ENCODE results near the gene LYRM2.
A peak's percentile ranks its signal among the peaks of the same experiment; 100 is the strongest.
"Not testable (repeated sequence)": the region's sequence is repeated elsewhere in the genome, so short reads cannot be mapped to it uniquely, and the experiment has no call there.

The LYRM2 gene

GRCh38 chr6:89644864-89645263 lies 6.3 kb upstream of the LYRM2 start:
- DNase-seq (ENCODE audit: low read depth) = no peak

DNA sequence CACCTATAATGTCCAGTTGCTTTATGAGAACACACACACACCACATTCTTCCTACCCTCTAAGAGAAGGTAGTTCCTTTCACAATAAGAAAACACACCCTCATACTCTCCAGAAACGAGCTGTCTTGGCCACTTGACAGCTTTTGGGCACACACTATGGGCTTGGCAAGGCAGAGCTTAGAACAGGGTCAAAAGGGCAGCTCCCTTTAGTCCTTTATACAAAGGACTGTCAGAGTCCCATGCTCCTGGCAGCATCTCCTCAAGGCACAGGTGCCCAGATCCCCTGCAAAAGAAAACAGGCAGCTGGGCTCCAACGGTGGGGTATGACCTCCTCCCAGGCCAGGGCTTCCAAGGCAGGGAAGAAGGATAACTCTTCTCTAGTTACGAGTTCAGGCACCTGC lies 4.9 kb upstream of the LYRM2 start:
- no peak for DNase-seq (ENCODE audit: low read depth)

DNA sequence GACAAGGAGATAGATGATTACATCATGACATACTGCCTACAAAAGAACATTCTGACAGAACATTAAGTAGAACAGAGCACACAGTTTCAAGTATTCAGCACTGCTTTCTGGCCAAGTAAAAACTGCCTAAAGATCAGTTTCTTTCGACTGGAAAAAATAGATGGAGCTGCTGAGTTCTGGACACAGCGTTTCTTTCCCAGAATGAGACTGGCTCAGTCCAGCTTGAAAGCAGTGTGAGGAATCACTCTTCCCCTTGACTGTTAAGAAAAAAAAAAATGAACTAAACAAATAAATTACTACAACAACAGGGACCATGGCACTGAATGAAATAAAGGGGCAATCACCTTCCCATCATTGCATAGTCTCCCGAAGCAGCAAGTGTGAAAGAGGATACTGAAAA lies 4.4 kb upstream of the LYRM2 start:
- DNase-seq (ENCODE audit: low read depth) = no peak

- DNase-seq (ENCODE audit: low read depth) = not testable (repeated sequence)
Measured at GRCh38 chr6:89641581-89641980, 3.0 kb upstream of the LYRM2 start.

- DNase-seq (ENCODE audit: low read depth) = no peak
Measured at GRCh38 chr6:89640804-89641203, 2.3 kb upstream of the LYRM2 start.

- no peak for DNase-seq (ENCODE audit: low read depth)
Measured at GRCh38 chr6:89637960-89638319, 607 bp downstream of the LYRM2 start.

DNA sequence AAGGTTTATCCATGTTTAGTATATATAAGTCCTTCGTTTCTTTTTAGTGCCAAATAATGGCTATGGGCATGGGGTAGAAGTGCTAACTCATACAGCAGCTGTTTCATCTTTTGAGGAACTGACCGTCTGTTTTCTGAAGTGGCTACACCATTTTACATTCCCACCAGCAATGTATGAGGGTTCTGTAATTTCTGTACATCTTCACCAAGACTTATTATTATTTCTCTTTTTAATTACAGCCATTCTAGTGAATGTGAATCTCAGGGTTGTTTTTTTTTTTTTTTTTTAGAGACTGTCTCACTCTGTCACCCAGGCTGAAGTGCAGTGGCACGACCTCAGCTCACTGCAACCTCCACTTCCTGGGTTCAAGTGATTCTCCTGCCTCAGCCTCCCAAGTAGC lies 2.1 kb downstream of the LYRM2 start:
- DNase-seq (ENCODE audit: low read depth) = not testable (repeated sequence)

- DNase-seq (ENCODE audit: low read depth) = no peak
Measured at GRCh38 chr6:89630488-89630887, 8.1 kb downstream of the LYRM2 start.

- DNase-seq (ENCODE audit: low read depth) = no peak
Measured at GRCh38 chr6:89623749-89624148, 14.8 kb downstream of the LYRM2 start.

DNA sequence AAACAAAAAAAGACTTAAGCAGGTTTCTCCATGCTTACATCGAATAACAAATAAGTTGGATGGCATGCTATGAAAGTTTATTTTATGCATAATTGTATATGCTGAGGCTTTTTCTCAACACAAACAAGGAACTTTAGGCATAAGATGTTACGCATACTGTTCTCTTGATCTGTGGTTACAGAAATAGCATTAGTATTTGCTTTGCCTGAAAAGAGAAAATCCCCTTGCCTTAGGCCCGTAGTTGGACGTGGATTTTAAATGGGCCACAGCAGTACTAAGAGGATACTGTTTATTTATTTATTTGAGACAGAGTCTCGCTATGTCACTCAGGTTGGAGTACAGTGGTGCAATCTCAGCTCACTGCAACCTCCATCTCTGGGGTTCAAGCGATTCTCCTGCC lies 19.0 kb downstream of the LYRM2 start:
- no peak for DNase-seq (ENCODE audit: low read depth)

- DNase-seq (ENCODE audit: low read depth) = no peak
Measured at GRCh38 chr6:89618026-89618425, 20.5 kb downstream of the LYRM2 start.

DNA sequence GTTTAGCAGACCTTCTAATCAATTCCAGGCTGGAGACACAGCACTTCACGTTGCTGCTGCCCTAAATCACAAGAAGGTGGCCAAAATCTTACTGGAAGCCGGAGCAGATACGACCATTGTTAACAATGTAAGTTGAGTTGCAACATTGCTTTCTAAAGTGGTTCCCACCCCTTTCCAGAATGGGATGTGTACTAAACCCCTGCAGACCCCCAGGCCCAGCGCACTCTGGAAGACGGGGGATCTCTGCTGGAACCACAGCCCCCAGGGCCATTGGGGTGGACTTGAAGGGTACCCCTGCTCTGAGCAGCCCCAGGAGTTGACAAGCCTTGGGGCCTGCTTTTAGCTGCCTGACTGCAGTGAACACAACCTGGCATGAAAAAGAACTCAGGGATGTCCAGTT lies 22.0 kb downstream of the LYRM2 start:
- no peak for DNase-seq (ENCODE audit: low read depth)

- no peak for DNase-seq (ENCODE audit: low read depth)
Measured at GRCh38 chr6:89615882-89616281, 22.7 kb downstream of the LYRM2 start.

GRCh38 chr6:89613790-89614189 lies 24.8 kb downstream of the LYRM2 start:
- DNase-seq (ENCODE audit: low read depth) = no peak

- no peak for DNase-seq (ENCODE audit: low read depth)
Measured at GRCh38 chr6:89612121-89612520, 26.4 kb downstream of the LYRM2 start.

GRCh38 chr6:89611666-89612065 lies 26.9 kb downstream of the LYRM2 start:
- no peak for DNase-seq (ENCODE audit: low read depth)

GRCh38 chr6:89610149-89610642 lies 28.4 kb downstream of the LYRM2 start:
- DNase-seq (ENCODE audit: low read depth) = peak; percentile 18

- no peak for DNase-seq (ENCODE audit: low read depth)
Measured at GRCh38 chr6:89605861-89606260, 32.7 kb downstream of the LYRM2 start.

DNA sequence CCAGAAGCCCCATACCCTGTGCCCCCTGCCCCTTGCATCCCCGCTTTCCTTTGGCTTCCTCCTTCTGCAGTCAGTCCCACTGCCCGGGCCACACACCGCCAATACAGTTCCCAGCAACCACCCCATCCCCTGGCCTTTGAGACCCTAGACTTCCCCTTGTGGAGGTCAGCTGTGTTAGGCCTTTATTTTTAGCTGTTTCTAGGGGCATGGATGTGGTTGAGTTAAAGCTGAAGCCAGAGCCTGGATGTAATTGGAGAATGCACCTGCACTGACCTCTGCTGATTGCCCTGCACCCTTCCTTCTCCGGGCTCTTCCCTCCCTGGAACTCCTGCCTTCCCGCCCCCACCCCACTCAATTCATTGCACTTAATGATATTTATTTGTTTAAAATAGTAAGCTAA lies 33.9 kb downstream of the LYRM2 start:
- no peak for DNase-seq (ENCODE audit: low read depth)

DNA sequence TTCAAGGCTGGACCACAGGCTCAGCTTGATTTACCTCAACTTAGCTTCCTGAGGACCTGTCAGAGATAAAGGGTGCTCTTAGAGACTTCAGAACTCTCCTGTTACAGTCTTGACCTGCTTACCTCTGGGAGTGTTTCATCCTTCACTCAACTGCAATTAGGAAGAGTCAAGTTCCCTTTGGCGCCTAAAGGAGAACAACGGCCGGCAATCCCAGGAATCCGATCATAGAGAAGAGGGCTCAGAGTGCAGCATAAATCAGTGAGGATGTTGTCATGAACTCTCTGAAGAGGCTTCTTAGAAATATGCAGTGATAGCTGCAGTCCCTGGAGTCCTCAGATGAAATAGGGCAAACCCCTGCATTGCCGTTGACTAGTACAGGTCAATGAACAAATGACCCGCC lies 36.4 kb downstream of the LYRM2 start:
- DNase-seq (ENCODE audit: low read depth) = no peak

DNA sequence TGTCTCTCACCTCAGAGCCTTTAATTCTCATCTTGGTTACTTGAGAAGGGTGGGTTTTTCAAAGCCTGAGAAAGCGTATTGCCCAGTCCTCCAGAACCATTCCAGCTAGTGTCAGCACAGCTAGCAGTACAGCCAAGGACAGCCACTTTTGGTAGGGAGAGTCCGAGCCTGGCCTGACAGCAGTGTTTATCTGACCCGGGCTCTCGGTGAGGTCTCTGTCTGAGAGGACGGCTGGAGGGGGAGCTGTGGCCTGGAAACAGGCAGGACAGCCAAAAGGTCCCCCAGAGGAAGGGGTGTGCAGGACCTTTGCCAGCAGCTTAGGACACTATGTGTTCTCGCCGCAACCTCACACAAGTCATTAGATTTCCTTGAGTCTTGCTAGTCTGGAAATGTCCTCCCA lies 38.8 kb downstream of the LYRM2 start:
- DNase-seq (ENCODE audit: low read depth) = no peak

- peak; percentile 7 for DNase-seq (ENCODE audit: low read depth)
Measured at GRCh38 chr6:89597988-89598387, 40.6 kb downstream of the LYRM2 start.

DNA sequence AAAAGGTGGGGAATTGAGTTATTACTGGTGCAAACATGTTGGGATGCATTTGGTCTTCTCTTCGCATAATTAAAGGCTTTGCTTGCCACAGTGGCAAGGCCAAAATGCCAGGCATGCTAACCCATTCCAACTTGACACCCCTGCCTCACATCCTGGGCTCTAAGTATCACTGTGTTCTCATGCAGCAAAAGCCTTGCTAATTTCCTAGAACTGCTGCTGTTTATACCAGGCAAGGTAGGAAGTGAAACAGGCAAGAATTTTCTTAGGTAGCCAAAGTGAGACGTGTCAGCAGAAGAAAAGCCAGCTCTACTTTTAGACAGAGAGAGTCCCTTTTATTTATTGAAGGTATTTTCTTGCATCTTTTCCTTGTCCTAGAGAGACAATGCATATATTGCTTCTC lies 41.2 kb downstream of the LYRM2 start:
- DNase-seq (ENCODE audit: low read depth) = no peak

DNA sequence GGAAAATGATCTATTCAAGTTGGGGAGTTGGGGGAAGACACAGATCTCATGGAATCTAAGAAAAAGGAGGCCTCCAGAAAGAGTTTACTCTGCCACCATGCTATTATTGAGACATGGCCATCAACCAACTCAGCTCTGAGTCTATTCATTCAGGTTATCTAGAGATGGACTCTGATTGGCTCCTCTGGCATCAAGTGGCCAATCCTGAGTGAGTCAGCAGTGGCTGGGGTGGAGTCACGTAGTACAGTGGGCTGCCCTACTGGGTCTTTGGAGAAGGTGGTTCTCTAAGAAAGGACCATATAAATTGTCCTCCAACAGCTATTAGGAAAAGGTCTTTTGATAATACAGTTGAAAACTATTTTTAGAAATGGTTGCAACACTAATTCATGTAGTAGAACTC lies 42.1 kb downstream of the LYRM2 start:
- DNase-seq (ENCODE audit: low read depth) = no peak

- no peak for DNase-seq (ENCODE audit: low read depth)
Measured at GRCh38 chr6:89596056-89596455, 42.5 kb downstream of the LYRM2 start.

Data from fibroblast of gingiva (primary cell).